AG09319 (cell line): ENCODE measurements around the gene MARCO.

Experiments used
- DNase-seq: peaks from one replicate; pipeline ENCODE4 v3.0.0-alpha.2; 2010; ENCODE audit warnings: low read depth; ENCODE audit errors: extremely low read depth
- TF ChIP-seq, protein P1 (sequence below): IDR thresholded peaks from 2 replicates; pipeline ENCODE4 v1.5.1; 2011; ENCODE audit warnings: low read depth, mild to moderate bottlenecking, inconsistent platforms, low read length, moderate library complexity

Gene MARCO

DNA sequence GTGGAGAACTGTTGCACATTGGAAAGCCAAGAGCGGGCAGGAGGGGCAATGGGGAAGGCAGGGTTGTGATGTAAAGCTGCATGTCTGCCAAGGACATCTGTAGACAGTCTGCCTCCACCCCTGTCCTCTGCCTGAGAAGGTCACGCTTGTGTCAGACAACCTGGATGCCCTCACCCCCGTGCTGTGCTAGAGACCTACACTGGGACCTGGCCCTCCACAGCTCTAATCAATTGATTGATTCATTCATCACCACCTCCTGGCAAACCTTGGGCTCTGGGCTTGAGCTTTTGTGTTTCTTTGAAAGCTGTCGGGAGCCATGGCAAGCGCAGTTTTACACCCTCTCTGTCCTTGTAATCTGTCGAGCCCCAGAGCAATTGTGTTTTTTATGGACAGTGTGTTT is 41.1 kb downstream of the MARCO start:
- no peak for DNase-seq
- TF ChIP-seq, protein P1, sequence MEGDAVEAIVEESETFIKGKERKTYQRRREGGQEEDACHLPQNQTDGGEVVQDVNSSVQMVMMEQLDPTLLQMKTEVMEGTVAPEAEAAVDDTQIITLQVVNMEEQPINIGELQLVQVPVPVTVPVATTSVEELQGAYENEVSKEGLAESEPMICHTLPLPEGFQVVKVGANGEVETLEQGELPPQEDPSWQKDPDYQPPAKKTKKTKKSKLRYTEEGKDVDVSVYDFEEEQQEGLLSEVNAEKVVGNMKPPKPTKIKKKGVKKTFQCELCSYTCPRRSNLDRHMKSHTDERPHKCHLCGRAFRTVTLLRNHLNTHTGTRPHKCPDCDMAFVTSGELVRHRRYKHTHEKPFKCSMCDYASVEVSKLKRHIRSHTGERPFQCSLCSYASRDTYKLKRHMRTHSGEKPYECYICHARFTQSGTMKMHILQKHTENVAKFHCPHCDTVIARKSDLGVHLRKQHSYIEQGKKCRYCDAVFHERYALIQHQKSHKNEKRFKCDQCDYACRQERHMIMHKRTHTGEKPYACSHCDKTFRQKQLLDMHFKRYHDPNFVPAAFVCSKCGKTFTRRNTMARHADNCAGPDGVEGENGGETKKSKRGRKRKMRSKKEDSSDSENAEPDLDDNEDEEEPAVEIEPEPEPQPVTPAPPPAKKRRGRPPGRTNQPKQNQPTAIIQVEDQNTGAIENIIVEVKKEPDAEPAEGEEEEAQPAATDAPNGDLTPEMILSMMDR = no peak

DNA sequence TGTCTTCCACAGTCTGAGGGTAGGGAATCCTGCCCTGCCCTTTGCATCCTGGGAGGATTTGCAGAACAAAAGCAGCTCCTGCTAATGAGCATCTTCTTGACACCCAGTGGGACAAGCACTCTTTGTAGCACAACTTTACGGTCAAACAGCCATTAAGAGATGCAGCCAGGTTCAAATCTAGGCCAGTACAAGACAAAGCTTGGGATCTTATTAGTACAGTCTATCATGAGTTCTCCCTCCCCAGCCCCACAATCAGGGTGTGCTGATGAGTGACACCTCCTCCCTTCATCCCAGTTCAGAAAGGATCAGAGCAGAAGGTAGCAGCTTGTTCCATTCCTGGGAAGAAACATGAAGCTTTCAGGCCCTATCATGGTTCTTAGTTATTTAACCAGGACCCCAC is 41.9 kb downstream of the MARCO start:
- no peak for DNase-seq
- TF ChIP-seq, protein P1 = no peak

DNA sequence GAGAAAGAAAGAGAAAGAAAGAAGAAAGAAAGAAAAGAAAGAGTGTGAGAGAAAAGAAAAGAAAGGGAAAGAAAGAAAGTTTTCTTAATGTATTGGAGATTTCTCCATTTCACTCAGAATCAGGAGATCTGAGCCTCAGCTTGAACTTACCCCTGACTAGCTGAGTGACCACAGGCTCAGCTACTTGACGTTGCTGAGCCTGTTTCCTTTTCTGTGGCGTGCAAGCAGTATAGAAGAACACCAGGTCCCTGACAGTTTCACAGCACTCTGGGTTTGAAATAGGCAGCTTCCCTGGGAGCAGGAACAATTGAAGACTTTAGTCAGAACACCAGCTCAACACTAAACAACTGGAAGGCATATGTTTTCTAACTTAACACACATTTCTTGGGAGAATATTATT is 44.7 kb downstream of the MARCO start:
- TF ChIP-seq, protein P1 = no peak
- DNase-seq = no peak

DNA sequence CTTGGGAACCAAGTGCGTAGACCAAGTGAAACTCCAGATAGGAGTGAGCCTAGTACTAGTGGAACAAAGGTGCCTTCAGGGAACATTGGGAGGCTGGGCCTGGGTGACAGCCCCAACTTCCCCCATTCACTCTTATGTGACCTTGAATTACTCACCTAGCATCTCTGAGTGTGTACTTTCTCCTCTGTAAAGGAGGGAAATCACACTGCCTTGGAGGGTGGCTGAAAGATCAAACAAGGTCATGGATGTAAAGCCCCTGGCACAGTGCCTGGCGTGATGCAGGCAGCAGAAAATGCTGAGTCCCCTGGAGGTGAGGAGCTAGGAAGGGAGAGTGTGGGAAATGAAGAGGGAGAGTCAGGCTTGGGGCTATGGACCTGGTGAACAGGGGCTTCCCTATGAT is 45.9 kb downstream of the MARCO start:
- TF ChIP-seq, protein P1 = no peak
- no peak for DNase-seq

DNA sequence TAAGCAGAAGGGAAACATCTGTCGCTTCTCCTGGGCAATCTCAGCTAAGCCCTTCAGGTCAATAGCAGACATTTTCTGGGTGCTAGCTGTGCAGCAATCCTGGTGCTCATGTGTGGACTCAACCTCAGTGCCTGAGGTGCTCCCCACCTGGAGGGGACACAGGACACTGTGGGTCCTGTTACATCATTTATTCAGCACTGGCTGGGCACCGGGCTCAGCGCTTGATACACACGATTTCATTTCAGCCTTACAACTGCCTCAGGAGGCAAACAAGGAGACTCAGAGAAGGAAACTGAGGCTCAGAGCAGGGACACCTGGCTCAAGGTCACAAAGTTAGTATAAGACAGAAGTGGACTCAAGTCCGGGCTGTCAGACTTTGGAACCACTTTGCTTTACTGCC is 46.7 kb downstream of the MARCO start:
- TF ChIP-seq, protein P1 = no peak

DNA sequence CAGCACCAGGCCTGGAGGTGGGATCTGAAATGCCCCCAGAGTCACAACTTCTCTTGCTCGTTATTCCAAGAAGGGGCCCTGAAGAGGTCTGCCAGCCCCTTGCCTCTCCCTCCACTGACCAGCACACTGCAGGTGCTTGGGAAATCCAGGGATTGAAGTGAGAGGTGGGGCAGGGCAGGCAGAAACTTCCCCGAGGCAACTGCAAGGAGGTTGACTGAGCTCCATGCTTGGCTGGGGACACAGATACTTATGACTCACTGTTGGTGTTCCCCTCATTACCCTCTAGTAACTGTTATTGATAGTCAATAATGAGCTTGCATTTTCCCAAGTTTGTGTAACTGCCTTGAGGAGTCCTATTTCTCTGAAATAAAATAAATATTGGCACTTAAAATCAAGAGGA is 47.5 kb downstream of the MARCO start:
- TF ChIP-seq, protein P1 = no peak
- DNase-seq = no peak

More for the DNA sequence above, 46.7 kb downstream of the MARCO start:
- DNase-seq = no peak

DNA sequence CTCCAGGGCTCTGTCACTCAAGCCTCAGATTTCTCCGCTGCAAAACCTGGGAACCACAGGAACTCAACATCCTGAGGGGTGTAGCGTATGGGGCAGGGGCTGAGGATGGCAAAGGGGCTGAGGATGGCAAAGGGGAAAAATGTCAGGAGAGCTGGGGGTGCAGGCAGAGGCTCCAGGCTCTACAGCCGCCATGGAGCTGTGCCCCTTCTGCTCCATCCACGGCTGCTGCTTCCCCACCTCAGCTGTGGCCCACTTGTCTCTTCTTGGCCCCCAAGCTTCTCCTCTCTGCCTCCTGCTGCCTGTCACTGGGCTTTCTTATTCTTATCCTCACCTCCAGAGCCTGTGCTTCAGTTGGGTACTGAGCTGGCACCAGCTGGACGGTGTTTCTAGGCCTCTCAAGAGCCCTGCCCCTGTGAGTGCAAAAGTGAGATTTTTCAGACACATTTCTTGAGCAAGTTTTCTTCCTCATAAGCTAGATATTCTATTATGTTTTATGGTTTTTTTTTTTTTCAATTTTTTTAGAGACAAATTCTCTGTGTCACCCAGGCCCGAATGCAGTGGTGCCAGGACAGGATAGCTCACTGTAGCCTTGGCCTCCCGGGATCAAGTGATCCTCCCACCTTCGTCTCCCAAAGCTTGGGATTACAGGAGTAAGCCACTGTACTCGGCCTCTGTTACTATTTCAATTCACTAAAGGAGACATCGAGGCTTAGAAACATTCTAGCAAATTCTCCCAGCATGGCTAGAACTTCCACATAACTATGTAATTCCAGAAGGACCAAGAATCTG is 49.0 kb downstream of the MARCO start:
- DNase-seq = no peak
- TF ChIP-seq, protein P1 = no peak
